Thyroid gland (tissue), 4 donors: Measurements from ENCODE around the gene NUFIP2. TPM values are rescaled to one million over a fixed set of nuclear protein-coding genes. Genes with fewer than 3 reads are reported as not detected.

Experiments used
- DNase-seq, 2 donors: peaks; one replicate each; pipeline ENCODE4 v3.0.0-alpha.2; 2019
- H3K27ac ChIP-seq, 3 donors: fragments of 200-600 bp; sonication (generic); 1 replicate in 2 of 3; 2 replicates in 1 of 3; pipeline ENCODE4 v1.5.1; 2016 to 2019; ENCODE audit warnings: mild to moderate bottlenecking in 1 of 3, moderate library complexity in 1 of 3
- H3K27me3 ChIP-seq: fragments of 200-600 bp; sonication (generic); one replicate; pipeline ENCODE4 v1.5.1; 2019
- H3K36me3 ChIP-seq, 2 donors: fragments of 200-600 bp; sonication (generic); one replicate each; pipeline ENCODE4 v1.5.1; 2016 to 2019
- H3K4me1 ChIP-seq, 2 donors: fragments of 200-600 bp; sonication (generic); one replicate each; pipeline ENCODE4 v1.5.1; 2017 to 2019
- H3K4me3 ChIP-seq, 3 donors: fragments of 200-600 bp; sonication (generic); replicated peaks in 1 of 3; 1 replicate in 2 of 3; 2 replicates in 1 of 3; pipeline ENCODE4 v1.5.1; 2016; ENCODE audit warnings: mild to moderate bottlenecking in 1 of 3
- H3K9me3 ChIP-seq: fragments of 200-600 bp; sonication (generic); one replicate; pipeline ENCODE4 v1.5.1; 2017
- POLR2A ChIP-seq, 2 donors: fragments of 450-650 bp; IDR thresholded peaks; one replicate each; pipeline ENCODE4 v1.6.1; 2017; ENCODE audit warnings: antibody characterized with exemption in 2 of 2, mild to moderate bottlenecking in 2 of 2, moderate library complexity in 1 of 2
- WGBS, 2 donors: methylation state at CpG; one replicate each; pipeline ENCODE4 v1.1.5; 2017; 5-methylcytosine and 5-hydroxymethylcytosine counted together
- intact Hi-C: fragments of 100-400 bp; cut with DNase I; formaldehyde crosslinking; loops from one replicate; pipeline ENCODE4 v1.15.1; 2023
- total RNA-seq, 4 donors: library from RNA; depleted of rRNA; stranded (reverse); fragments of >200 nt; gene quantifications; one replicate each; pipeline ENCODE4 v1.2.3, GENCODE V29; 2016
- TF ChIP-seq, protein P1 (sequence below), 6 experiments: fragments of 200-600 bp in 3 of 6; fragments of 450-650 bp in 3 of 6; sonication (generic) in 3 of 6; IDR thresholded peaks; one replicate each; pipeline ENCODE4 v1.5.1; 2016 to 2019; ENCODE audit warnings: antibody characterized with exemption in 6 of 6, mild to moderate bottlenecking in 2 of 6, inconsistent platforms in 1 of 6, moderate library complexity in 1 of 6

Gene NUFIP2
- total RNA-seq, 4 donors from 2014 or later, result 29.9 to 52.3 (median 41.1) TPM

DNA sequence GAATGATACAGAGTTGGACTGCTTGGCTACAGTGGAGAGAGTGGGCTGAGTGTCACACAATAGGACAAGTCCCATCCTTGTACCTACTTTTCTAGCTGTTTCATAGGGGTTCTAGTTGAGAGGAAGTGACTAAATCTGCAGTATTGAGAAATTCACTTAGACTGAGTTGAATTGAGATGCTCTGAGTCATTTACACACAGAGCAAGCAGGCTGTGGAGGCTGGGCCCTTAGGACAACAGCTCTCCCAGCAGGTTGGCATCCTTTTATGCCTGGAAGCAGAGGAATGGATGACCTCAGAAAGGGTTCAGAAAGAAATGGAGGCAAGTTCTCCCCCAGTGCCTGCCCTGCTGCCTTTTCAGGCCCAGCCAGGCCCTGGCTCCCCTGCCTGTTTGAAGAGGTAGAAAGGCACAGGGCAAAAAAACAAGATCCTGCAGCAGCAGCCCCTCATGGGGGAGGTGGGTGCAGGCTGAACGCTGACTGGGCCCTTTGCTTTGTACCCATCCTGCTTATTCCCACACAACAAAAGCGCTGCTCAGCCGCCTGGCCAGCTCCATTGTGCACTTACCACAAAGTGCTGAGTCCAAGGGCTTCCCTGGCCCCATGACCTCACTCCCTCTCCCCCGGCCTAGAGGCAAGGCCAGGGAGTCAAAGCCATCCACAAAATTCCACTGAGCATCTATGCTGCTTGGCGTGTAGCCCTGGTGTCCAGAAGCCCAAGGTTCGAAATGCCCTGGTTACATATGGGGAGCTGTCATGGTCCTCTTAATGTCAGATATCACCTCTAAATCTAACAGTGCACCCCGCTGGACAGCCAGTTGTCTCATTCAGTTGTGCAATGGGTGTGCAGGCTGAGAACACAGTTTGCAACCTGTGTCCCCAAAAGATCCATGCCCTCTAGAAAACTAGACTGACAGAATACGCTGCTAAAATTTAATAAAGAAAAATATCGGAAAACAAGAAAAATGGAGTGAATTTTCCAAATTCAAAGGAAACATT, 52.7 kb downstream of the NUFIP2 start:
- Histone ChIP-seq H3K4me3 (no peak overlapping the region), H3K4me1 (no peaks in the 10 kb centered on the region), H3K27me3 (no peaks in the 10 kb centered on the region), H3K36me3 (no peaks in the 10 kb centered on the region), H3K9me3 (no peaks in the 10 kb centered on the region), H3K27ac (no peak overlapping the region)
- TF ChIP-seq POLR2A (IDR thresholded peaks at IDR 0.05), result no peak
- TF ChIP-seq, protein P1, sequence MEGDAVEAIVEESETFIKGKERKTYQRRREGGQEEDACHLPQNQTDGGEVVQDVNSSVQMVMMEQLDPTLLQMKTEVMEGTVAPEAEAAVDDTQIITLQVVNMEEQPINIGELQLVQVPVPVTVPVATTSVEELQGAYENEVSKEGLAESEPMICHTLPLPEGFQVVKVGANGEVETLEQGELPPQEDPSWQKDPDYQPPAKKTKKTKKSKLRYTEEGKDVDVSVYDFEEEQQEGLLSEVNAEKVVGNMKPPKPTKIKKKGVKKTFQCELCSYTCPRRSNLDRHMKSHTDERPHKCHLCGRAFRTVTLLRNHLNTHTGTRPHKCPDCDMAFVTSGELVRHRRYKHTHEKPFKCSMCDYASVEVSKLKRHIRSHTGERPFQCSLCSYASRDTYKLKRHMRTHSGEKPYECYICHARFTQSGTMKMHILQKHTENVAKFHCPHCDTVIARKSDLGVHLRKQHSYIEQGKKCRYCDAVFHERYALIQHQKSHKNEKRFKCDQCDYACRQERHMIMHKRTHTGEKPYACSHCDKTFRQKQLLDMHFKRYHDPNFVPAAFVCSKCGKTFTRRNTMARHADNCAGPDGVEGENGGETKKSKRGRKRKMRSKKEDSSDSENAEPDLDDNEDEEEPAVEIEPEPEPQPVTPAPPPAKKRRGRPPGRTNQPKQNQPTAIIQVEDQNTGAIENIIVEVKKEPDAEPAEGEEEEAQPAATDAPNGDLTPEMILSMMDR (IDR thresholded peaks at IDR 0.05), result no peak
- no peak for DNase-seq
- intact Hi-C loops, result no loop called here
- WGBS, 2 donors, result 84 to 92% methylated on average over 6 to 8 of the region's 9 CpGs

DNA sequence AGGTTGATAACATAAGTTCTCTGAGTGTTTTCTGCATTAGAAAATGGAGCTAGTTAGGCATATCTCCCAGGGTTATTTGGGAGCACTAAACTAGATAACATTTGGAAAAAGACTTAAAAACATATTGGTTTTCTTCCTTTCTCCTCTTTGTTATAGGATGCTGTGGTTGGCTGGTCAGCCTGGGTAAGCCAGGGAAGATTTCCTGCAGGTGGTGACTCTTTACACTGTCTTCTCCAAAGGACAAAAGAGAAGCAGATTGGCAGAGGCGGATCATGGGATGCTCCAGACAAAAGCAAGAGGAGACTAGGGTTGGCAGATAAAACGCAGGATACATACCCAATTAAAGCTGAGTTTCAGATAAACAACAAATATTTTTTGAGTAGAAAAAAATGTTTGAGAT, 53.5 kb downstream of the NUFIP2 start:
- WGBS, 2 donors, result 46 to 49% methylated on average over 2 of the region's 2 CpGs
- Histone ChIP-seq H3K27me3 (no peaks in the 10 kb centered on the region), H3K9me3 (no peaks in the 10 kb centered on the region), H3K36me3 (no peaks in the 10 kb centered on the region), H3K4me1 (no peaks in the 10 kb centered on the region), H3K4me3 (no peak overlapping the region), H3K27ac (no peak overlapping the region)
- TF ChIP-seq, protein P1 (IDR thresholded peaks at IDR 0.05), result no peak
- TF ChIP-seq POLR2A (IDR thresholded peaks at IDR 0.05), result no peak
- intact Hi-C loops, result no loop called here
- DNase-seq, result no peak

DNA sequence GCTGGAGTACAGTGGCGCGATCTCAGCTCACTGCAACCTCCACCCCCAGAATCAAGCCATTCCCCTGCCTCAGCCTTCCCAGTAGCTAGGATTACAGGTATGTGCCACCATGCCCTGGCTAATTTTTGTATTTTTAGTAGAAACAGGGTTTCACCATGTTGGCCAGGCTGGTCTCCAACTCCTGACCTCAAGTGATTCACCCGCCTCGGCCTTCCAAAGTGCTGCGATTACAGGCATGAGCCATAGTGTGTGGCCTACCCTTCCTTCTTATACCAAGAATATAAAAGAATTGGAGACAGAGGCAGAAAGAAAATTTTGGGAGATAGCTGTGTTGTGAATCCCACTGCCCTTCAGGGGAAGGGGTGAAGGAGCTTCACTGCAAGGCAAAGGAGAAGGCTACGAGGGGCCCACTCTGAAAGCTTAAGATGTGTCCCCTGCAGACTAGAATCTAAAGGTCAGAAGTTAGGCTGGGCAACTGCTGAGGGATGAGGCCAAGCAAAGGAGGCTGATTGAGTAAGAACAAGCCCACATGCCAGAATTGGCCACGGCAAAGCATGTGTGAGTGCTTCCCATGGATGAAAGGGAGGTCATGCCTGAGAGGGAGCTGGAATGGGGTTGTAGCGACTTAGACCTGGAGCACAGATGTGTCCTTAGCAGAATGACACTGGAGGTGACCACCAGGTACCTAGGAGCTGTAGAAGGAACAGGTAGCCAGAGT, 55.7 kb downstream of the NUFIP2 start:
- Histone ChIP-seq H3K4me1 (no peaks in the 10 kb centered on the region), H3K36me3 (no peaks in the 10 kb centered on the region), H3K27ac (no peak overlapping the region), H3K4me3 (no peak overlapping the region), H3K27me3 (no peaks in the 10 kb centered on the region), H3K9me3 (no peaks in the 10 kb centered on the region)
- 80 to 91% methylated on average over 8 of the region's 8 CpGs for WGBS, 2 donors
- no peak for TF ChIP-seq POLR2A (IDR thresholded peaks at IDR 0.05)
- TF ChIP-seq, protein P1 (IDR thresholded peaks at IDR 0.05), result no peak
- no peak for DNase-seq
- intact Hi-C loops, result no loop called here

DNA sequence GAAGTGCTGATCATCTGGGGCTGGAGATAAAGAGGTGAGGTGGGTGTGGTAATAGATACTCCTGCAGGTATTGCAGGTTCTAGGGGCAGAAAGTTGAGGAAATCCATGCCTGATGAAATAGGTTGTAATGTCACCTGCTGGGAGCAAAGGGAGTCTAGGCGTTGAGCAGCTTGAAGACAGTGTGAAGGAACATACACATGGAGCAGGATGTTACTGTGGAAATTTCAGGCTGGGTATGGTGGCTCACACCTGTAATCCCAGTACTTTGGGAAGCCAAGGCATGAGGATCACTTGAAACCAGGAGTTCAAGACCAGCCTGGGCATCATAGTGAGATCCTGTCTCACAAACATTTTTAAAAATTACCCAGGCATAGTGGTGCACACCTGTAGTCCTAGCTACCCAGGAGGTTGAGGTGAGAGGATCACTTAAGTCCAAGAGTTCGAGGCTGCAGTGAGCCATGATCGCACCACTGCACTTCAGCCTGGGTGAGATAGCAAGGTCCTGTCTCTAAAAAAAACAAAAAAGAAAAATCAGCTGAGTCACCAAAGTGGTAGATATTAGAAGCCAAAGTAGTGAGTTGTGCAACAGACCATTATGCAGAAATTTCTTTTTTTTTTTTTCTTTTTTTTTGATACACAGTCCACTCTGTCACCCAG, 56.3 kb downstream of the NUFIP2 start:
- Histone ChIP-seq H3K36me3 (no peaks in the 10 kb centered on the region), H3K4me1 (no peaks in the 10 kb centered on the region), H3K4me3 (no peak overlapping the region), H3K27me3 (no peaks in the 10 kb centered on the region), H3K9me3 (no peaks in the 10 kb centered on the region), H3K27ac (no peak overlapping the region)
- no peak for DNase-seq
- 86 to 97% methylated on average over 3 of the region's 3 CpGs for WGBS, 2 donors
- no peak for TF ChIP-seq POLR2A (IDR thresholded peaks at IDR 0.05)
- TF ChIP-seq, protein P1 (IDR thresholded peaks at IDR 0.05), result no peak
- intact Hi-C loops, result no loop called here
